HG03280 (cell line): ENCODE measurements around the gene AGBL3.

Experiments used
- ATAC-seq: cut with Tn5 transposase; IDR thresholded peaks from one replicate; pipeline ENCODE4 v1.9.1; 2021; ENCODE audit warnings: mild to moderate bottlenecking, moderate library complexity; ENCODE audit not compliant: unreplicated experiment

The AGBL3 gene

GRCh38 chr7:134986363-134987251 is at the start of gene AGBL3:
Gene AGBL3, plus strand, starts transcription at chr7:134986508. Its CDS starts 1,426 bp downstream, at chr7:134987934.
- peak; percentile 91 for ATAC-seq

DNA sequence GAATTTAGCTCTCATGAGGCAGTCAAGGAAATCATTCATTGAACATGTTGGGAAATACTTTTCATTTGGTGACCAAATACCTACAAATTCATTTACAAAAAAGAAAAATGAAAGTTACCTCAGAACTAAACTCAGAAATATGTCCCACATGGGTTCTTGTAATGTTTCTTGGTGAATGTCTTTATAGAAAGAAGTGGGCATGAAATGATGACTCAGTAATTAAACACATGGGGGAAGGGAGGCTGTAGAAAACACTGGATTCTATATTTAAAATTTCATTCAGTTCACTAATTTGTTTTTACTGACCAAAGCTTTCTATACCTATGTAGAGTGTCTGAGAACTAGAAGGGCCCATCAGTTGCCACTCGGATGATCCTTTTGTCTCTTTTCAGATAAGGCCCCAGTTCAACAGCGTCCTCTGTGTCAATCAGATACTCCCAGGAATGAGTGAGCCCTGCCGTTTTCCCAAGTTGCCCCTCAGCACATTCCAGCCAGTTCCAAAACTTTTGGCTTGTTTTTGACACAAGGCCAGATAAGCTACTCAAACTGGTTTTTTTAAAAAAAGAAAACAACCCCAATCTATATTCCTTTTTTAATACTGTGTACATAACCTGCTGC is 49.3 kb upstream of the AGBL3 start:
- no peak for ATAC-seq

DNA sequence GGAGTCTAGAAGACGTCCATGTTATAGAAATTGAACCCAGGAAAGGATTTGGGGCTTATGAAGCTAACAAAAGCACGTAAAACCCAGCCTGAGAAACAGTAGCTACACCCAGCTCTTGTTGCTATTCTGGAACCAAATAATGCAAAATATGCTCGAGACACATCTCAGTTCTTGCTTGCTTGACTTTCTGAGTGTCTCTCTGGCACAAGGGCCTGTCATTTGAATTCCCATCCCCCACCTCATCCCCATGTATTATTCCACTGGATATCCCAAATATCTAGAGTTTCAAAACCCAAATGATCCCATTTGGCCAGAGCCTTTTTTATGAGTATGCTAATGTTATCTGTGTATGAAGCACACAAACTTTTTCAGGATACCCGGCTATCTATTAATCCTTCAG is 48.2 kb upstream of the AGBL3 start:
- no peak for ATAC-seq

GRCh38 chr7:134939136-134939535 is 47.2 kb upstream of the AGBL3 start:
- no peak for ATAC-seq

- ATAC-seq = no peak
Observed at GRCh38 chr7:134940729-134941128, 45.6 kb upstream of the AGBL3 start.

DNA sequence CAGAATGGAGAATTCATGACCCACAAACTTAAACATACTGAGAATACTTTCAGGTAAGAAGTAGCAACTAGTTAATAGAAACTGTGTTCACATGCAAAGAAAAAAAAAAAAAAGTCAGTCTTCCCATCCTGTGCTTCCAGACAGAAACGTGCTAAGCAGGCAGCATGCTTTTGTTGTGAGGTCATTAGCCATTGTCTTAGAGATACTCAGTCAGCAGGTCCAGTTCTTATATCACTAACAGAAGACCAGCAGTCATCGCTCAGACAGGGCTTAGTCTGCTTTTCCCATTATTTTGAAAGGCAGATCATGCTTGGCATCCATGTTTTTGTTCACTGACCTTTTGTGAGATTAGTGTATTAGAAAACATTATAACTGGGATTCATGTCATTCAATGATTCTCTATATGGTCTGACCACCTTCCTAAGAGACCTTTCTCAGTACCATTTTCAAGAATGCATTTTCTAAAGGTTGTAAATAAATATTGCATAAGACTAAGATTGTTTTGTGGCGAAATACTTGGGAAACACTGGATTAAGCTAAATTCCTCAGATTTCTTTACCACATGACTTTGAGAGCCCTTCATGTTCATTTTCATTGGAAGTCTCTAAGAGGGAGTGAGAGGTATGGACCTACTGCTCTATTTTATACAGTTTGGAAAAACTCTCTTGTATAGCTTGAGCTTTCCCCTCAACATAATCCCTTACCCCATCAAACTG is 45.0 kb upstream of the AGBL3 start:
- no peak for ATAC-seq

DNA sequence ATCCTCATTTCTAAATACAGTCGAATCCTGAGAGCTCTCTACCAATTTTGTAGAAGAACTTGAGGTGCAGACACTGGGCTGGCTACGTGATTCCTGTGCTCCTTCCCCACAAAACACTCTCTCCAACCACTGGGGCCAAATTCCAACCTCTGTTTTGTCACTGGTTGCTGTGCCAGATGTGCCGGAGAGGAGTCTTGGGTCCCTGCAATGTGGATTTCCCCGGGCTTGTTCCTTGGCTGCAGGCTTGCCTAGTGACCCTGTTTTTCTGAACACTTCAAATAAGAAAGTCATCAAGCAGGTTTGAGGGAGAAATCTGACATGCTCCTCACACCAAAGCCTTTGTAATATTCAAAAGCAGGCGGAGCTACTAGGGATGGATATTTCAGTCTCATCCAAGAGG is 44.4 kb upstream of the AGBL3 start:
- ATAC-seq = no peak

- ATAC-seq = no peak
Observed at GRCh38 chr7:134942690-134943466, 43.4 kb upstream of the AGBL3 start.

DNA sequence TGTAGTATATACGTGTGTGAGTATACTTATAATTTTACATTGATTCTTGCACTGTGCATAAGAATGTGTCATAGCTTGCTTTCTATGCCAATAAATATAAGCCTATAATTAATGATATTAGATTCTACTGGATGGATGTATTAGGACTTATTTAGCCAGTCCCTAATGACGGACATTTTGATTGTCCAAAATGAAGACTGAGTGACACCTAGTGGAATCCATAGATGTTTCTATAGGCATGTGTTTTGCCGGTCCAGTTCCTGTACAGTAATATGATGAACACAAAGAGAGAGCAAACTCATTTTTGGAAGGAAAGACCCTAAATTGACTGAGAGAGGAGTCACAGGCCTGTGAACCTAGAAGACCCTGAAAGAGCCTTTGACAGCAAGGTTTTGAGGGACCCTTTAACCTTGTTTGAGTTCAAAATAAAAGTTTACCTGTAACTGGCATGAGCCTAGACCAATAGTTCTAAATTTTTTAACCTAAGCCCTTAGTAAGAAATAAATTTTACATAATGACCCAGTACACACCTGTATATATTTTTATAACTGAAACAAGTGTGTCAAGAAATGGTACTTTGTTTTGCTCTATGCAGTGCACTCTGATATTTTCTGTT is 42.4 kb upstream of the AGBL3 start:
- peak; percentile 55 for ATAC-seq

GRCh38 chr7:134945691-134946090 is 40.6 kb upstream of the AGBL3 start:
- ATAC-seq = no peak

GRCh38 chr7:134946260-134946659 is 40.0 kb upstream of the AGBL3 start:
- ATAC-seq = no peak

DNA sequence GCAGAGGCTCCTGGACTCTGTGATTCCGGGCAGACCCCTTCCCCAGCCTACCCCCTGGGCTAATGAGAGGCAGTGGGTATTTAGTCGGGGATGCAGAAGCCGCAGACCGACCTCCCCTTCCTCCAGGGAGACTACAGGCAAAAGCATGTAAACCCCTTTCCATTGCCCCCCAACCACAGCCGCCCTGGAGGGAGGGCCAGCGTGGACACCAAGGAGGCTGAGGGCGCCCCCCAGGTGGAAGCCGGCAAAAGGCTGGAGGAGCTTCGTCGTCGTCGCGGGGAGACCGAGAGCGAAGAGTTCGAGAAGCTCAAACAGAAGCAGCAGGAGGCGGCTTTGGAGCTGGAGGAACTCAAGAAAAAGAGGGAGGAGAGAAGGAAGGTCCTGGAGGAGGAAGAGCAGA is 39.0 kb upstream of the AGBL3 start:
- ATAC-seq = no peak

DNA sequence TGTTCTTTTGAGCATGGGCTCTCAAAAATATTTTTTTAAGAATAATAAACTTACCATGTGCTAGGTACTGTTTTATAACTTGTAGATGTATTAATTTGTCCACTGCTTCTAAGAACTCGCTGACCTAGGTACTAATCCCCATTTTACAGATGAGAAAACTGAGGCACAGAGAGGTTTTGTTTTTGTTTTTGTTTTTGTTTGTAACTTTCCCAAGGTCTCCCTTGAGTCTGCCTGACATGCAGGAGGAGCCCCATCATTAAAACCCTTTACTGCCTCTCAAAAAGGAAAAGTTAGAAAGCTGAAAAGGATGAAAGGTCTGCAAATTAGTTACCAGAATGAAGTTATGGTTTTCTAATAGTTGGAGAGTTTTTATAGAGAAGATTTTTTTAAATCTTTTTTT is 38.5 kb upstream of the AGBL3 start:
- ATAC-seq = no peak

DNA sequence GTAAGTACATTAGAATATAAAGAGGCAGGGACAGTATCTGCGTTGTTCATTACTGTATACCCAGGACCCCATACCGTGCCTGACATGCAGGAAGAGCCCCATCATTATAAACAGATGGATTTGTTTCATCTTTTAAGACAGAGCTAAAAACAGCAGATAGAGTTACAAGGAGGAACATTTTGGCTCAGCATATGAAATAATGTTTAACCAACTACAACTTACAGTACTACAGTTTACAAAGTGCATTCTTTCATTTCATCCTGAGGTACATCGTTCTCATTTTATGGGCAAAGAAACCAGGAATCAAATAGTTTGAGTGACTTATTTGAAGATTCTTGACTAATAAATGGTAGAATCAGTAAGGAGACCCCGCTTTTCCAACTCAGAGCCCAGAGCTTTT is 38.1 kb upstream of the AGBL3 start:
- no peak for ATAC-seq

GRCh38 chr7:134948736-134949135 is 37.6 kb upstream of the AGBL3 start:
- ATAC-seq = no peak

- no peak for ATAC-seq
Observed at GRCh38 chr7:134949171-134949570, 37.1 kb upstream of the AGBL3 start.

- no peak for ATAC-seq
Observed at GRCh38 chr7:134954197-134955082, 31.9 kb upstream of the AGBL3 start.

GRCh38 chr7:134957005-134957404 is 29.3 kb upstream of the AGBL3 start:
- no peak for ATAC-seq

DNA sequence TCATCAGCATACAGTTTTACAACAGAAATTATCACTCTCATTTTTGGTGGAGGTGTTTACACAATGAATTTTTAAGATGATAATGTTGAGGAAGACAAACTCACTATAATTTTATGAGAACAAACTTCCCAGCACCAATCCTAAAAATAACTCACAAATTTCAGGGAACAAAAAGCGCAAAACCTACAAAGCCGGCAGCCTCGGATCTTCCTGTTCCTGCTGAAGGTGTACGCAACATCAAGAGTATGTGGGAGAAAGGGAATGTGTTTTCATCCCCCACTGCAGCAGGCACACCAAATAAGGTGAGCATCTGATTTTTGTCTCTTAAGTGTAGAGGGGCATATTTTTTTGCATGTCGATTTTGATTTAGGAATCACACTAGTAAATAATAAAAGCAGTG is 26.5 kb upstream of the AGBL3 start:
- no peak for ATAC-seq
